Left colon (tissue), 2 donors: ENCODE measurements around the gene GSK3A. TPM values are rescaled to one million over a fixed set of nuclear protein-coding genes. Genes with fewer than 3 reads are reported as not detected.

Experiments
- ATAC-seq: fragments of 200-7000 bp; cut with Tn5 transposase; one replicate; pipeline ENCODE4 v1.9.1; 2020; ENCODE audit warnings: mild to moderate bottlenecking, moderate library complexity
- DNase-seq, 2 donors: peaks; one replicate each; pipeline ENCODE4 v3.0.0-alpha.2; 2020
- intact Hi-C, 2 donors: fragments of 100-400 bp; cut with DNase I in 1 of 2; cut with micrococcal nuclease in 1 of 2; formaldehyde crosslinking; loops; one replicate each; pipeline versions ENCODE4 v1.11.2 to v1.14.0; 2022; cut with DNase I, micrococcal nuclease
- total RNA-seq, 2 donors: library from RNA; stranded (reverse); fragmentation: NEBNext Ultra II Directional; extraction: Animal tissue kit (Norgen Biotek cat#: 25700); gene quantifications; one replicate each; pipeline ENCODE4 v1.2.1, GENCODE V29; 2021
- donor health status: DM: no; HTN: no; CAD: no.
- donor health status: DM: yes; HTN: yes; CAD: no.

Gene GSK3A
- total RNA-seq, 2 donors from 2014 or later, result 40.9 to 43.3 TPM

- intact Hi-C loops, result no loop called here
- ATAC-seq (no peak), DNase-seq (no peak)
These were observed 2.7 kb downstream of the GSK3A start for GRCh38 chr19:42239544-42240220.

- ATAC-seq (no peak), DNase-seq (no peak)
- intact Hi-C loops, result no loop called here
These were observed 7.2 kb downstream of the GSK3A start for GRCh38 chr19:42235181-42235580.

- intact Hi-C loops, result no loop called here
- ATAC-seq (no peak), DNase-seq (no peak)
These were observed 8.0 kb downstream of the GSK3A start for GRCh38 chr19:42234364-42234763.

GRCh38 chr19:42233678-42234292 is 8.6 kb downstream of the GSK3A start:
- DNase-seq, result no peak
- ATAC-seq, result peak; percentile 85
- intact Hi-C loops, result no loop called here

- ATAC-seq (peak; percentile 23), DNase-seq (no peak)
- intact Hi-C loops, result no loop called here
These were observed 9.3 kb downstream of the GSK3A start for GRCh38 chr19:42233106-42233505.

GRCh38 chr19:42232435-42232834 is 10.0 kb downstream of the GSK3A start:
- DNase-seq (no peak), ATAC-seq (no peak)
- intact Hi-C loops, result no loop called here

GRCh38 chr19:42230571-42230970 is 11.8 kb downstream of the GSK3A start:
- DNase-seq, result no peak
- ATAC-seq, result no peak
- intact Hi-C loops, result no loop called here

GRCh38 chr19:42229855-42230351 is 12.5 kb downstream of the GSK3A start:
- ATAC-seq (no peak), DNase-seq (no peak)
- intact Hi-C loops, result no loop called here

- ATAC-seq, result no peak
- intact Hi-C loops, result no loop called here
- DNase-seq, result no peak
These were observed 13.0 kb downstream of the GSK3A start for GRCh38 chr19:42229301-42229854.

- ATAC-seq (no peak), DNase-seq (no peak)
- intact Hi-C loops, result no loop called here
These were observed 13.8 kb downstream of the GSK3A start for GRCh38 chr19:42228641-42229040.

GRCh38 chr19:42226886-42227285 is 15.5 kb downstream of the GSK3A start:
- DNase-seq, result no peak
- intact Hi-C loops, result no loop called here
- no peak for ATAC-seq

GRCh38 chr19:42225718-42226292 is 16.6 kb downstream of the GSK3A start:
- intact Hi-C loops, result no loop called here
- ATAC-seq, result no peak
- no peak for DNase-seq

GRCh38 chr19:42224940-42225717 is 17.3 kb downstream of the GSK3A start:
- intact Hi-C loops, result no loop called here
- ATAC-seq (no peak), DNase-seq (no peak)

GRCh38 chr19:42220751-42221097 is 21.7 kb downstream of the GSK3A start:
- no peak for DNase-seq
- ATAC-seq, result no peak
- intact Hi-C loops, result no loop called here

GRCh38 chr19:42219812-42220750 is 22.3 kb downstream of the GSK3A start, which contains the start of gene ZNF526:
ZNF526 (plus strand) TSS chr19:42220312; CDS start chr19:42224404, 4,092 bp downstream.
- intact Hi-C loops, result no loop called here
- peak; percentile 98 for DNase-seq
- ATAC-seq, result peak; percentile 81

- DNase-seq, result peak; percentile 98 to 99
- intact Hi-C loops, result no loop called here
- peak; percentile 69 for ATAC-seq
These were observed 24.6 kb downstream of the GSK3A start, which contains the start of gene DEDD2 for GRCh38 chr19:42217520-42218437. DEDD2 (minus strand) TSS chr19:42217677; CDS start chr19:42217007, 670 bp downstream.
